GM18526 (cell line): ENCODE data around the gene NHEJ1.

Experiments
- POLR2A ChIP-seq: IDR thresholded peaks from 3 replicates; pipeline ENCODE4 v1.6.1; 2011; ENCODE audit not compliant: insufficient read length; ENCODE audit errors: extremely low read depth

The NHEJ1 gene

GRCh38 chr2:219184121-219184520, 23.5 kb upstream of the NHEJ1 start:
- TF ChIP-seq POLR2A = no peak

- no peak for TF ChIP-seq POLR2A
Observed at GRCh38 chr2:219183151-219183772, 22.6 kb upstream of the NHEJ1 start.

GRCh38 chr2:219182331-219183150, 21.9 kb upstream of the NHEJ1 start:
- no peak for TF ChIP-seq POLR2A

- TF ChIP-seq POLR2A = no peak
Observed at GRCh38 chr2:219181531-219181930, 20.9 kb upstream of the NHEJ1 start.

GRCh38 chr2:219180961-219181360, 20.3 kb upstream of the NHEJ1 start:
- no peak for TF ChIP-seq POLR2A

- no peak for TF ChIP-seq POLR2A
Observed at GRCh38 chr2:219179601-219180465, 19.2 kb upstream of the NHEJ1 start.

- no peak for TF ChIP-seq POLR2A
Observed at GRCh38 chr2:219178377-219179175, 18.0 kb upstream of the NHEJ1 start.

GRCh38 chr2:219177552-219178376, 17.1 kb upstream of the NHEJ1 start, which contains the start of gene RETREG2:
RETREG2 (plus strand) TSS chr2:219178275; CDS start chr2:219178353, 78 bp downstream.
- peak; percentile 92 for TF ChIP-seq POLR2A

- TF ChIP-seq POLR2A = peak; percentile 87
Observed at GRCh38 chr2:219176818-219177551, 16.4 kb upstream of the NHEJ1 start, which contains the start of gene CNPPD1. CNPPD1 (minus strand) TSS chr2:219176925; CDS start chr2:219176828, 97 bp downstream.

- no peak for TF ChIP-seq POLR2A
Observed at GRCh38 chr2:219175928-219176817, 15.6 kb upstream of the NHEJ1 start.

GRCh38 chr2:219175486-219175885, 14.9 kb upstream of the NHEJ1 start:
- no peak for TF ChIP-seq POLR2A

- no peak for TF ChIP-seq POLR2A
Observed at GRCh38 chr2:219174801-219175200, 14.2 kb upstream of the NHEJ1 start.
